Right hindlimb (tissue), 1 donor: Measurements from ENCODE around the gene HENMT1.

Source experiments
- DNase-seq: peaks from one replicate; pipeline ENCODE4 v3.0.0-alpha.2; 2018

The HENMT1 gene

DNA sequence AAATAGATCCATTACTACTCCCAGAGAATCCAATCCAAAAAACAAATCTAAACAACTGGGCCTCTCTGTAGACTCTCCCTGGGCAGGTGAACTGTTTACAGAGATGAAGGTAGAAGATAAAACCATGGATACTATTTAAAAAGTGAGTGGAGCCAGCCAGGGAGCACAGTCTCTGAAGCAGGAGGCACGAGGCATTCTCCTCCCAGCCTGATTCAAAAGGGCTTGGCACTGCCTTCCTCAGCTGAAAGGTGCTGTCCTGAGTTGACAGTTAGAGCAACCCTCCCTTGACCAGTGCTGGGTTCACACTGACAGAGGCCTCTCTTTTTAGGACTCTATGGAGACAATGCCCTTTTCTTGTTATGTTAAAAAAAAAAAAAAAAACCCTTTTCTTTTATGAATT, 36.8 kb downstream of the HENMT1 start:
- no peak for DNase-seq

- no peak for DNase-seq
Measured at GRCh38 chr1:108617724-108618056, 43.2 kb downstream of the HENMT1 start.

DNA sequence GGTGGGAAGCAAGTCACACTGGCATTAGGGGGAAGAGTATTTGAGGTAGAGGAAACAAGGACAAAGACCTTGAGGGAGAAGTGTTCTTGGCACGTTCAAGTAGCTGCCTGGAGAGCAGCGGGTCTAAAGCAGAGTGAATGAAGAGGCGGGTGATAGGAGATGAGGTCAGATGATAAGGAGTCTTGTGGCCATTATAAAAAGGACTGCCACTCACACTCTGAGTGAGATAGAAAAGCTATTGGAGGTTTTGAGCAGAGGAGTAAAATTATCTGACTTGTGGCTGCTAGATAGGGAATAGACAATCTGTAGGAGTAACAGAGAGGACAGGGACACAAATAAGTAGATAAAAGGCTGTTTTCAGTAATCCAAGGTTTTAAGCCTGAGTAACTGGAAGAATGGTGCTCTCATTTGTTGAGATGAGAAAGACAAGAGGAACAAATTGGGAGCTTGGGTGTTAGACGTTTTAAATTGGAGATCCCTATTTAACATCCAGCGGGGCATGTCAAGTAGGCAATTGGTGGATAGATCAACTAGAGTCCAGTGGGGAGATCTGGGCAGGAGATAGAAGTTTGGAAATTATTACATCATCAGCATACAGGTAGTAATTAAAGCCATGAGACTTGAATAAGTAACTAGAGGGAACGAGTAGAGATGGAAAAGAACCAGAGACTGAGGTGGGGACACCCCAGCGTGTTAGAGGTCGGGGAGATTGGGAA, 43.7 kb downstream of the HENMT1 start:
- DNase-seq: no peak

DNA sequence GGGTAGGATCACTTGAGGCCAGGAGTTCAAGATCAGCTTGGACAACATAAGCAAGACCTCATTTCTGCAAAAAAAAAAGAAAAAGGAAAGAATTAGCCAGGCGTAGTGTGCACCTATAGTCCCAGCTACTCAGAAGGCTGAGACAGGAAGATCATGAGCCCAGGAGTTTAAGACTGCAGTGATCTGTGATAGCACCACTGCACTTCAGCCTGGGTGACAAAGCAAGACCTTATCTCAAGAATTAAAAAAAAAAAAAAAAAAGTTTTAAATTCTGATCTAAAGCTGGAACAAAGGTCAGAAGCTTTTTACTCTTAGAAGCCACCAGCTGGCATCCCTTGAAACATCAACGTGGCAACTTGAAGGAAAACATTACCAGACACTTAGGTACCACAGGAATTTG, 45.3 kb downstream of the HENMT1 start:
- DNase-seq: no peak

- no peak for DNase-seq
Measured at GRCh38 chr1:108612496-108612895, 48.4 kb downstream of the HENMT1 start.

GRCh38 chr1:108611984-108612383, 48.9 kb downstream of the HENMT1 start:
- DNase-seq: no peak

GRCh38 chr1:108610073-108610472, 50.8 kb downstream of the HENMT1 start:
- DNase-seq: no peak

- DNase-seq: peak; percentile 64
Measured at GRCh38 chr1:108609483-108610049, 51.3 kb downstream of the HENMT1 start.

GRCh38 chr1:108606478-108606877, 54.4 kb downstream of the HENMT1 start:
- DNase-seq: no peak

DNA sequence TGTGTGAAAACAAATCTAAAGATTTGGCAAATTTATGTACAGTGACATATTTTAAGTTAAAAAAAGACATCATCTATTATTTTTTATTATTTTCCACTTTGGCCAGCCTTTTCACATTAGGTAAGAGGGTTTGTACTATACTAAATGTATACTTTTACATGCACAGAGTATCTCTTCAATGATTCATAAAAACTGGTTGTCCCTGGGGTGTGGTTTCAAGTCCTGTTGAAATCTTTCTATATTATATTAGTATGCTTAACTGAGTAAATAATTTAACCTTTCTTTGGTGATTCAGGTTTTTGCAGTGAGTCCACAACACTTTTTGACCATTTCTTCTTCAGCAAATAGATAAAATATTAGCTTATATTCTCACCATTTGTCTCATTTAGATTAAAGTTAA, 55.3 kb downstream of the HENMT1 start:
- DNase-seq: no peak

GRCh38 chr1:108601708-108602410, 59.0 kb downstream of the HENMT1 start:
- DNase-seq: no peak

DNA sequence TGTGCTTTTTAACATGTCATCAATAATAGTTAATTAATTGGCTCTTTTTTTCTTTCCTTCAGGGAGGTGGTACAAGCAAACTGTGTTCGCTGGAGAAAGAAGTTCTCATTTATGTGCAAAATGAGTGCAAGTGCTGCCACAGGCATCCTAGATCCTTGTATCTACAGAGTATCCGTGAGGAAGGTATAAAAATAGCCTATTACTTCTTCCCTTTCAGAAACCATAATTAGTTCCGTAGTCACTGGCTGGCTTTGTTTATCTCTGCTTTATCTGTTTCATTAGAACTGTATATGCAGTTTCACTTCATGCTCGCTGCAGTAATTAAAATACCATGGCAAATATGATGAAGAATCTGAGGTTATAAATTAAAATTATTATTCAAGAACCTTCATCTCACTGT, 60.4 kb downstream of the HENMT1 start:
- no peak for DNase-seq

DNA sequence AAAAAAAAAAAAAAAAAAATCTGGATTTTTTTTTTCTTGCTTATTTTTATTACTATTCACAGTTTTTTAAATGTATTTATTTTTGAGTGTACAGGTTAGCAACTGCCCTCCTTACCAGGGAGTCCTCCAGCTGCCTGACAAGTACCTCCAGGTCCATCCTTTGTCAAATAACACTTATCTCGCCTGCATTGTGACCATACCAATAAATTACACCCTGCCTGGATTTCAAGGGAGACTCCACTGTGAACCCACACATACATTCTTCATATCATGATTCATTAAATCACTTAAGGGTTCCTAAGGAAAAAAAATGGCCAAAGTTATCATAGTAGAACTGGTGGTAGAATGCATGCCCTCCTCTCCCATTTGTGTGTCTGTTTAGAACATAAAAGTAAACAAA, 62.6 kb downstream of the HENMT1 start:
- DNase-seq: no peak
